HEK293 (cell line): Measurements from ENCODE around the gene TRIM28.
A peak's percentile ranks its signal among the peaks of the same experiment; 100 is the strongest.

Source experiments
- BCL11A ChIP-seq: fragments of 450-650 bp; formaldehyde crosslinking; IDR thresholded peaks from 2 replicates; pipeline ENCODE4 v1.5.1; 2016; ENCODE audit warnings: low read depth, missing biosample characterization, missing genetic modification characterization
- GLI2 ChIP-seq: fragments of 450-650 bp; formaldehyde crosslinking; IDR thresholded peaks from 2 replicates; pipeline ENCODE4; 2017; ENCODE audit warnings: missing biosample characterization, missing genetic modification characterization, low read depth, borderline replicate concordance
- GLIS2 ChIP-seq: fragments of 450-650 bp; formaldehyde crosslinking; IDR thresholded peaks from 2 replicates; pipeline ENCODE4 v1.5.1; 2016; ENCODE audit warnings: missing biosample characterization, missing genetic modification characterization
- KLF1 ChIP-seq: fragments of 450-650 bp; formaldehyde crosslinking; IDR thresholded peaks from 2 replicates; pipeline ENCODE4 v1.5.1; 2016; ENCODE audit warnings: missing biosample characterization, missing genetic modification characterization
- KLF16 ChIP-seq: fragments of 450-650 bp; formaldehyde crosslinking; IDR thresholded peaks from 2 replicates; pipeline ENCODE4 v1.5.1; 2017; ENCODE audit warnings: missing biosample characterization, missing genetic modification characterization
- KLF9 ChIP-seq: fragments of 450-650 bp; formaldehyde crosslinking; IDR thresholded peaks from 2 replicates; pipeline ENCODE4 v1.5.1; 2016; ENCODE audit warnings: missing biosample characterization, missing genetic modification characterization, low read depth
- PRDM10 ChIP-seq: fragments of 450-650 bp; formaldehyde crosslinking; IDR thresholded peaks from 2 replicates; pipeline ENCODE4 v1.5.1; 2016; ENCODE audit warnings: missing biosample characterization, missing genetic modification characterization
- RBAK ChIP-seq: fragments of 450-650 bp; formaldehyde crosslinking; IDR thresholded peaks from 2 replicates; pipeline ENCODE4 v1.5.1; 2016; ENCODE audit warnings: missing biosample characterization, missing genetic modification characterization
- SETDB1 ChIP-seq: IDR thresholded peaks from one replicate; pipeline ENCODE4 v1.6.1; 2017; ENCODE audit warnings: mild to moderate bottlenecking, low read length, moderate library complexity, mixed read lengths; ENCODE audit not compliant: insufficient read length
- SP3 ChIP-seq: fragments of 450-650 bp; formaldehyde crosslinking; IDR thresholded peaks from 2 replicates; pipeline ENCODE4 v1.5.1; 2016; ENCODE audit warnings: missing biosample characterization, missing genetic modification characterization
- TSHZ1 ChIP-seq: fragments of 450-650 bp; formaldehyde crosslinking; IDR thresholded peaks from 2 replicates; pipeline ENCODE4 v1.5.1; 2016; ENCODE audit warnings: missing biosample characterization, missing genetic modification characterization, borderline replicate concordance
- ZBTB11 ChIP-seq: fragments of 450-650 bp; formaldehyde crosslinking; conservative IDR thresholded peaks from 2 replicates; pipeline ENCODE4 v1.5.1; 2016; ENCODE audit warnings: low read depth, missing biosample characterization, missing genetic modification characterization
- ZBTB20 ChIP-seq: fragments of 450-650 bp; formaldehyde crosslinking; IDR thresholded peaks from 2 replicates; pipeline ENCODE4 v1.5.1; 2016; ENCODE audit warnings: missing biosample characterization, missing genetic modification characterization
- ZEB2 ChIP-seq: fragments of 450-650 bp; formaldehyde crosslinking; IDR thresholded peaks from 2 replicates; pipeline ENCODE4 v1.5.1; 2016; ENCODE audit warnings: missing biosample characterization, missing genetic modification characterization
- ZFHX2 ChIP-seq: fragments of 450-650 bp; formaldehyde crosslinking; conservative IDR thresholded peaks from 2 replicates; pipeline ENCODE4 v1.5.1; 2016; ENCODE audit warnings: missing biosample characterization, missing genetic modification characterization
- ZNF148 ChIP-seq: fragments of 450-650 bp; formaldehyde crosslinking; IDR thresholded peaks from 2 replicates; pipeline ENCODE4 v1.5.0; 2017; ENCODE audit warnings: missing biosample characterization, missing genetic modification characterization, borderline replicate concordance
- ZNF362 ChIP-seq: fragments of 450-650 bp; formaldehyde crosslinking; IDR thresholded peaks from 2 replicates; pipeline ENCODE4 v1.5.1; 2016; ENCODE audit warnings: missing biosample characterization, missing genetic modification characterization
- ZNF426 ChIP-seq: fragments of 450-650 bp; formaldehyde crosslinking; IDR thresholded peaks from 2 replicates; pipeline ENCODE4 v1.5.1; 2017; ENCODE audit warnings: missing biosample characterization, missing genetic modification characterization, mild to moderate bottlenecking, inconsistent platforms, moderate library complexity
- ZNF501 ChIP-seq: fragments of 450-650 bp; formaldehyde crosslinking; IDR thresholded peaks from 2 replicates; pipeline ENCODE4 v1.5.1; 2016; ENCODE audit warnings: missing biosample characterization, missing genetic modification characterization
- ZNF513 ChIP-seq: fragments of 450-650 bp; IDR thresholded peaks from 2 replicates; pipeline ENCODE4 v1.5.1; 2018; ENCODE audit warnings: missing biosample characterization, missing genetic modification characterization
- ZNF548 ChIP-seq: fragments of 450-650 bp; formaldehyde crosslinking; IDR thresholded peaks from 2 replicates; pipeline ENCODE4 v1.5.1; 2016; ENCODE audit warnings: missing biosample characterization, missing genetic modification characterization
- ZNF654 ChIP-seq: fragments of 450-650 bp; formaldehyde crosslinking; IDR thresholded peaks from 2 replicates; pipeline ENCODE4 v1.5.1; 2016; ENCODE audit warnings: low read depth, missing biosample characterization, missing genetic modification characterization
- ZNF791 ChIP-seq: fragments of 450-650 bp; formaldehyde crosslinking; IDR thresholded peaks from 2 replicates; pipeline ENCODE4 v1.5.1; 2016; ENCODE audit warnings: missing biosample characterization, missing genetic modification characterization

Gene TRIM28

GRCh38 chr19:58575183-58576041 lies 31.5 kb downstream of the TRIM28 start (continued):
- TF ChIP-seq ZBTB11 (tag by site-specific recombination) (peak; percentile 57; the same call in 1 of the 2 replicates), SP3 (tag by site-specific recombination) (peak; percentile 92), GLIS2 (no peak; the same call in 1 of the 2 replicates), KLF1 (tag by site-specific recombination) (peak; percentile 39; the same call in 1 of the 2 replicates), ZBTB20 (tag by site-specific recombination) (peak; percentile 99), SETDB1 (no peak), ZNF362 (tag by site-specific recombination) (peak; percentile 99), PRDM10 (tag by site-specific recombination) (peak; percentile 95), ZEB2 (tag by site-specific recombination) (peak; percentile 57; the same call in 1 of the 2 replicates), RBAK (no peak), ZNF548 (tag by site-specific recombination) (no peak), KLF9 (tag by site-specific recombination) (peak; percentile 22), ZNF654 (tag by site-specific recombination) (no peak), ZNF791 (tag by site-specific recombination) (no peak), BCL11A (tag by site-specific recombination) (no peak), KLF16 (peak; percentile 52), ZNF501 (tag by site-specific recombination) (peak; percentile 42; the same call in 1 of the 2 replicates), GLI2 (tag by site-specific recombination) (no peak), ZFHX2 (tag by site-specific recombination) (no peak), ZNF148 (tag by site-specific recombination) (no peak), ZNF426 (tag by site-specific recombination) (no peak), ZNF513 (tag by site-specific recombination) (no peak), TSHZ1 (tag by site-specific recombination) (no peak)
